Coronary artery (tissue), 2 donors: ENCODE data around the gene IL2RA.

Experiments
- DNase-seq: peaks from one replicate; pipeline ENCODE4 v3.0.0-alpha.2; 2017; ENCODE audit warnings: low spot score
- H3K27ac ChIP-seq, 2 donors: fragments of 200-600 bp; sonication (generic); one replicate each; pipeline ENCODE4 v1.5.1; 2016 to 2019
- H3K4me3 ChIP-seq: fragments of 200-600 bp; sonication (generic); 2 replicates; pipeline ENCODE4 v1.5.1; 2016; ENCODE audit warnings: mild to moderate bottlenecking, moderate library complexity
- TF ChIP-seq, protein P1 (sequence below): fragments of 200-600 bp; sonication (generic); IDR thresholded peaks from one replicate; pipeline ENCODE4 v1.5.1; 2019; ENCODE audit warnings: antibody characterized with exemption

Gene IL2RA

DNA sequence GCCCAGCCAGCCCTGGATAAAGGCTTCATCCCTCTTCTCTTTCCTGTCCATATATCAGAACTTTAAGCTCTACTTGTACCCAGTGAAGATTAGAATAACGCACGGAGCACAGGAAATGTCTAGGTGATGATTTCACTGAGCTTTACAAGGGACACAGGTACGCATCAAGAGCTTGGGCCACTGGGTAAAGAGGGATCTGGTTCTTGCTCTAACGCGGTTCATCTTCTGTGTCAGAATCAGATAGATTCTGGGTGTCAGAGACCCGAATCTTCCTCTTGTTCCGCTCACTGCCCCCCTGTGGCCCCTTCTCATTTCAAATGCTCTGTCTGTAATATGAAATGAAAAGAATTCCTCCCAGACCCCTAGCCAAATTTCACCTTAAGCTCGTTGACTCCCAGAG, 24.7 kb downstream of the IL2RA start:
- TF ChIP-seq, protein P1, sequence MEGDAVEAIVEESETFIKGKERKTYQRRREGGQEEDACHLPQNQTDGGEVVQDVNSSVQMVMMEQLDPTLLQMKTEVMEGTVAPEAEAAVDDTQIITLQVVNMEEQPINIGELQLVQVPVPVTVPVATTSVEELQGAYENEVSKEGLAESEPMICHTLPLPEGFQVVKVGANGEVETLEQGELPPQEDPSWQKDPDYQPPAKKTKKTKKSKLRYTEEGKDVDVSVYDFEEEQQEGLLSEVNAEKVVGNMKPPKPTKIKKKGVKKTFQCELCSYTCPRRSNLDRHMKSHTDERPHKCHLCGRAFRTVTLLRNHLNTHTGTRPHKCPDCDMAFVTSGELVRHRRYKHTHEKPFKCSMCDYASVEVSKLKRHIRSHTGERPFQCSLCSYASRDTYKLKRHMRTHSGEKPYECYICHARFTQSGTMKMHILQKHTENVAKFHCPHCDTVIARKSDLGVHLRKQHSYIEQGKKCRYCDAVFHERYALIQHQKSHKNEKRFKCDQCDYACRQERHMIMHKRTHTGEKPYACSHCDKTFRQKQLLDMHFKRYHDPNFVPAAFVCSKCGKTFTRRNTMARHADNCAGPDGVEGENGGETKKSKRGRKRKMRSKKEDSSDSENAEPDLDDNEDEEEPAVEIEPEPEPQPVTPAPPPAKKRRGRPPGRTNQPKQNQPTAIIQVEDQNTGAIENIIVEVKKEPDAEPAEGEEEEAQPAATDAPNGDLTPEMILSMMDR: no peak
- Histone ChIP-seq H3K27ac (no peak overlapping the region), H3K4me3 (no peak overlapping the region)
- no peak for DNase-seq

GRCh38 chr10:6036861-6037321, 25.3 kb downstream of the IL2RA start:
- no peak for DNase-seq
- no peak overlapping the region for H3K27ac ChIP-seq
- TF ChIP-seq, protein P1: no peak
- H3K4me3 ChIP-seq: no peak overlapping the region

DNA sequence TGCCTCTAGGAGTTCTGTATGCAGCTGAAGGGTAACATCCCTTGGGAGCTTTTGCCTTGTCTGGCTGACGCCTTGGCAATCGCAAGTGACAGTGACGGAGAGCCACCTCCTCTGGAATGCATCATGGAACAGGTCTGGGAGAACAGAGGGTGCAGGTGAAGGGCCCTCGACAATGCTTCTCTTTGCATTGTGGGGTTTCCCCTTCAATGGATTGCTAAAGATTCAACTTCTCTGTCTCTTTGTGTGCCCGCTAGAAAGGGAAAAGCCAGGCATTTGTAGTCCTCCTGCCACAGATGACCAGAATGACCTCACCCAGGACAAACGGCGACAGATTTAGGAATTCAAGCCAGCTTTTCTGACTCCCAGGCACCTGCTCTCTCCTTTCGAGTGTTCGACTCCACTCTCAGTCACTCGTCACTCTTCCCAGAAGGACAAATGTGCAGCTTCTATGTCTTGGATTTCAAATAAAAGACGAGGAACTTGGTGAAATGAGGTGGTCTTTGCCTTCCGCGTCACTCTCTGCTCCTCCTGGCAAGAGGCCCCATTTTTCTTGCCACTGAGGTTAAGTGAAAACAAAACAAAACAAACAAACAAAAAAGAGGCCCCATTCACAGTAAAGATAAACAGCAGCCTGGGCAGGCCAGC, 26.1 kb downstream of the IL2RA start:
- TF ChIP-seq, protein P1: no peak
- no peak overlapping the region for H3K4me3 ChIP-seq
- H3K27ac ChIP-seq: no peak overlapping the region
- no peak for DNase-seq

DNA sequence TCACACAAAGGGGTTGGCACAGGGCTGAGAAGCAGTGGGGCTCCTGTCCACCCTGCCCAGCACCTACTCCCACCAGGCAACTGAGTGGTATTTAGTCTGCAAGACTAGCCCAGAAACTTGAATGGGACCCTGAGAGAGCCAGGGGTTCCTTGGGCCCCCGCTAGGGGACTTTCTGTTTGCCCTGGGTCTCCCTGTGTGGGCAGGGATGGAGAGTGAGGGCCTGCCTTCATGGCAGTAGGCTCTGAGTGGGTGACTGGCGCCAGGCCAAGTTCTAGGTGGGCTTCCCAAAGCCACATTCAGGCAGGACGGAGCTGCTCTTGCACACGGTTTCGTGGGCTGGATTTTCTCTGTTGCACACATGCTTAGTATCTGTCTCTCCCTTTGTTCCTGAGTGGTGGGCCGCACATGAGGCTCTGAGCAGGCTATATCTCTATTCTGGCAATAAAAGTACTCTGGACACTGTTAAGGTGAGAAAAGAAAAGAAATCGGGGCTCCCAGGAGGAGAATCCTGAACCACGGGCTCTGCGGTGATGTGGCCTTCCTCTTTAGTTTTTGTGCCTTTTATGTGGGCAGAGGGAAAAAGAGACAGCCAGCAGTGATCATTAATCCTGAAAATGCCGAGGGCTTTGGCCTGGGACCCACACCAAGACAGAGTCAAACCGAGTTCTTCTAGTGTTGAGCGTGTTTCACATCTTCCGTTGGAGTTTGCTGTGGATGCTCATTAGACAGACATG, 26.9 kb downstream of the IL2RA start:
- H3K4me3 ChIP-seq: no peak overlapping the region
- no peak overlapping the region for H3K27ac ChIP-seq

DNA sequence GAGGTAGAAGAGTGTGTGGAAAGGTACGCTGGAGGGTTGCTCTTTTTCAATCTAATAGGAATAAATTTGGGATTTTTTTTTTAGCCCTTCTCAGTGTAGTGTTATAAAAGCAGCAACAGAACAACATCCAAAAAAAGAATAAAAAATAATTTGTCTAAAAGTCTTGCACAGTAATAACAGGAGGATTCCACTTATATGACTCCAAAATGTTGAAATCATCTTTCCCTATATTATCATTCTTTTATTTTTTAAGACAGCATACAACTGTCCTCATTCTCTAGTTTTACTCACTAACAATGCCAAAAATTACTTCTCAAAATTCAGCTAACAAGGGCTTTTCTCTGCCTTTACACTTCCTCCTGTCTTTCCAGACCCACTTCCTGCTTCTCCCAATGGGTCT, 27.8 kb downstream of the IL2RA start:
- no peak overlapping the region for H3K4me3 ChIP-seq
- TF ChIP-seq, protein P1: no peak
- DNase-seq: no peak
- H3K27ac ChIP-seq: no peak overlapping the region

More for the DNA sequence above, 26.9 kb downstream of the IL2RA start:
- no peak for DNase-seq
- TF ChIP-seq, protein P1: no peak

DNA sequence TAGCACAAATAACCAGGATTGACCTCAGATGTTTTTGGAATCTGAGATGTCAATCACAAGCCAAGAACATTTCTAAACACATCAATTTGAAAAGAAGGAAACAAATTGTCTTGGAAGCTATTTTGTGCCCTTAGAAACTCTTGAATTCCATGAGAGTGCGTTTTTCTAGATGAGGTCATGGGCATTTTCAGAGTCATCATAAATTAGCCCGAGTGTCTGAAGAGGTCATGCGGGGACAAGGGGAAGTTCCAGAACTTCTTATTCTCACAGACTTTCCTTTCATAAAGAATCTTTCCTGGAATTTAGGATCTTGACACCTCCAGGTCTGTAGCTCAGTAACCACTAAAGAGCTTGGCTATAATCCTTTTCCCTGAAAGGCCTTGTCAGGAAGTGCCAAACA, 28.2 kb downstream of the IL2RA start:
- TF ChIP-seq, protein P1: no peak
- no peak for DNase-seq
- no peak overlapping the region for H3K4me3 ChIP-seq
- H3K27ac ChIP-seq: no peak overlapping the region

- no peak overlapping the region for H3K27ac ChIP-seq
- H3K4me3 ChIP-seq: no peak overlapping the region
- TF ChIP-seq, protein P1: no peak
- no peak for DNase-seq
These were observed 31.2 kb downstream of the IL2RA start for GRCh38 chr10:6030940-6031339.
